HG02798 (cell line): ENCODE results near the gene PLA2G1B.

Experiments
- ATAC-seq: cut with Tn5 transposase; IDR thresholded peaks from one replicate; pipeline ENCODE4 v1.9.1; 2021; ENCODE audit warnings: mild to moderate bottlenecking; ENCODE audit not compliant: unreplicated experiment, poor library complexity

PLA2G1B gene

DNA sequence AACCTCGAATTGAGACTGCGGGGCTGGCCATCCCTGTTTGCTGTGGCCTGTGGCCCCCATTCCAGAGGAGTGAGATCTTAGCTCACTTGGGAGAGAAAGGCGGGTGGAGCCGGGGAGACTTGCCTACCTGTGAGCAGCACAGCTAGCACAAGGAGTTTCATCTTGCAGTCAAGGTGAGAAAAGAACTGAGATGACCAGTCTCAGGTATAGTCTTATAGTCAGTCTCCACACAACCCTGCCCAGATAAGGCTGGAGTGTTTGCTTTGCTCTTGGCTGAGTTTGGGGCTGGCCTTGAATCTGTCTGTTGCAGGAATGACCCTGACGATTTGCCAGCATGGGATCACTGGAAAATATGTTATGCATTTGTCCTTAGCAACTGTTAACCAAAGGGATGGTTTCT is at the start of gene PLA2G1B:
PLA2G1B (minus strand) TSS at position 187 of the 400 bp plus-strand sequence; CDS start at position 161, 26 bp downstream.
- no peak for ATAC-seq

DNA sequence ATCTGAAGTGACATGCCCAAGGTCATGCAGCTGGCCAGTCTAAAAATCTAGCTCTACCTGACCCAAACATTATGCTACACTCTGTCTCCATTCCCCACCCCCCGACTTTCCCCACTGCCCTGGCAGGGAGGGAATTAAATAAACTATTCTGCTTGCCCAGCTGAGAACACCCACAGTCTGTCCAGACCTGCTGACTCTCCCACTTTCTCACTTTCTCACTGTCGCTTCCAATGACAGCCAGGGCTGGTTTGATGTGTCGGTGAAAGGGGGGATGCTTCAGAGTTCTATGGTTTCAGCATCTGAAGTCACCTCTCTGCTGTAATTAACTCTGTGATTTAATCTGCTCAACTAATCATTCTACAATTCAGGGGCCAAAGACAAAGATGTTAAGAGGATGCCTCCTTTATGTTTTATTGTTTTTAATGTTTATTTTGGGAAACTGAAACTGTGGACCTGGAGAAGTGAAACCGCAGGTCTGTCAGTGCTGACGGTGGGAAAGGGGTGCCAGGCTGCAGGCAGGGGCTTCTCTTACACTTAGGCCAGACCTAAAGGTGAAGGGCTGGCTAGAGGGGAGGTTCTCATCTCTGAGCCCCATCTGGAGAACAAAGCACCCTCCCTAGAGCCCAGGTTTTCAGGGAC is 49.5 kb upstream of the PLA2G1B start:
- ATAC-seq, result no peak

DNA sequence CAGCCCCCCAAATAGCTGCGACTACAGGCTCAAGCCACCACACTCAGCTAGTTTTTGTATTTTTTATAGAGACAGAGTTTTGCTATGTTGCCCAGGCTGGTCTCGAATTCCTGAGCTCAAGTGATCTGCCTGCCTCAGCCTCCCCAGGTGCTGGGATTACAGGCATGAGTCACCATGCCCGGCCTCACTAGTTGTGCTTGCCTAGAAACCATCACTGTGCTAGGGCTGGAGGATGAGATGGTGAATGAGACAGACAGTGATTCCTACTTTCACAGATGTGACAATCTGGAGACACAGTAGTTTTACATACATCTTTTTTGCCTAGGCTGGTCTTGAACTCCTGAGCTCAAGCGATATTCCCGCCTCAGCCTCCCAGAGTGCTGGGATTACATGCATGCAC is 48.8 kb upstream of the PLA2G1B start:
- no peak for ATAC-seq

DNA sequence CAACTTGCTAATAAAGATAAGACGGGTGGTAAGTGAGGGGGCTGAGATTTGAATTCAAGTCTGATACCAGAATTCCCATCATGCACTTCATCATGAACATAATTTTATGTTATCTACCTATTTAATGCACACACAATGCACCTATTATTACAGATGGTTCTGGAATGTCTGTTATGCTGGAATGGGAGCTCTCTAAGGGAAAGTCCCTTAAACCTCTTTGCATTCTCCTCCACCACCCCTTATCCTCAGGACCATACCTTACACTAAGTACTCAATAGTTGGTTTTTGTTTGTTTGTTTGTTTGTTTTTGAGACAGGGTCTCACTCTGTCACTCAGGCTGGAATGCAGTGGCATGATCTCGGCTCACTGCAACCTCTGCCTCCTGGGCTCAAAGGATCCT is 48.4 kb upstream of the PLA2G1B start:
- no peak for ATAC-seq

DNA sequence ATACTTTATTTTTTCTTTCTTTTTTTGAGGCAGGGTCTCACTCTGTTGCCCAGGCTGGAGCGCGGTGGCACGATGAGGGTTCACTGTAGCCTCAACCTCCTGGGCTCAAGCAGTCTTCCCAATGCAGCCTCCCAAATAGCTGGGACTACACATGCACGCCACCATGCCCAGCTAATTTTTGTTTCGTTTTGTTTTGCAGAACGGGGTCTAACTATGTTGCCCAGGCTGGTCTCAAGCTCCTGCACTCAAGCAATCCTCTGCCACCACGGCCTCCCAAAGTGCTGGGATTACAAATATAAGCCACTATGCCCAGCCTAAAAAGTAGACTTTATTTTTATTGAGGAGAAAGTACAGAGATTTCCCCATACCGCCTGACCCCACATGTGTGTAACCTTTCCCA is 46.1 kb upstream of the PLA2G1B start:
- ATAC-seq, result no peak

DNA sequence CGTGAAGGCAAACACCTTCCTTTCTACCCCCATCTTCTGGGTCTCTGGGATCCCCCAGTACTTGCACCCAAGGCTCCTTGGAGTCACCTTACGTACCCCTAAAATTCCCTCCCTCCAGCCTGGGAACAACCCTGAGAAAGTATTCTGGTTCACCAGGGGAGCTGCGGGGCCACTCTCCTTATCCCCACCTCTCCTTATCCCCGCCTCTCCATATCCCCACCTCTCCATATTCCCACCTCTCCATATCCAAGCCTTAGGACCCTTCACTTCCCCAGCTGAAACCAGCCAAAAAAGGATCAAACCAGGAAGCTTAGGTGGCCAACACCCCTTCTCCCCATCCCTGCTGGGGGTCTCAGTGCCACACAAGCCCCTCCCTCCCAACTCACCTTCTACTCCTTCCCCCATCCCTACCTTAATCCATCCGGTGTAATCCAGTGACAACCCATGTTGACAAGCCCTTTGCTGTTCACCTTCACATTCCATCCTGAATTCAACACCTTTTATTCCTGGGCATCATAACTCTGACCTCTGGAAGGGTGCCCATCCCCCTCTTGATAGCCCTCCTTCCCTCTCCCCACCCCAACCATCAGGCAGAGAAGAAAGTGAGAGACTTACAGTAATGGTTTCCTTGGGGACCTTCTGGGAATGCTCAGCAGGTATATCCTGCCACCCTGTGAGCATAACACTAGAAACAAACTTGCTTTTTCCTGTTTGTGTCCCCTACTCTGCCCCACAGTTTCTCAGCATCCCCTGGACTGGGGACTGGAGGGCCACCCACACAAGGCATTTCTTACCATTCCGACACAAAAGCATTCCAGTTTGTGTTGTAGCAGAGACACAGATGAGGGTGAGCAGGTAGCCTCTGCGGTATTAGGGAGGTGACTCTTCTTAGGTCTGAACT is 43.0 kb upstream of the PLA2G1B start:
- ATAC-seq, result no peak

DNA sequence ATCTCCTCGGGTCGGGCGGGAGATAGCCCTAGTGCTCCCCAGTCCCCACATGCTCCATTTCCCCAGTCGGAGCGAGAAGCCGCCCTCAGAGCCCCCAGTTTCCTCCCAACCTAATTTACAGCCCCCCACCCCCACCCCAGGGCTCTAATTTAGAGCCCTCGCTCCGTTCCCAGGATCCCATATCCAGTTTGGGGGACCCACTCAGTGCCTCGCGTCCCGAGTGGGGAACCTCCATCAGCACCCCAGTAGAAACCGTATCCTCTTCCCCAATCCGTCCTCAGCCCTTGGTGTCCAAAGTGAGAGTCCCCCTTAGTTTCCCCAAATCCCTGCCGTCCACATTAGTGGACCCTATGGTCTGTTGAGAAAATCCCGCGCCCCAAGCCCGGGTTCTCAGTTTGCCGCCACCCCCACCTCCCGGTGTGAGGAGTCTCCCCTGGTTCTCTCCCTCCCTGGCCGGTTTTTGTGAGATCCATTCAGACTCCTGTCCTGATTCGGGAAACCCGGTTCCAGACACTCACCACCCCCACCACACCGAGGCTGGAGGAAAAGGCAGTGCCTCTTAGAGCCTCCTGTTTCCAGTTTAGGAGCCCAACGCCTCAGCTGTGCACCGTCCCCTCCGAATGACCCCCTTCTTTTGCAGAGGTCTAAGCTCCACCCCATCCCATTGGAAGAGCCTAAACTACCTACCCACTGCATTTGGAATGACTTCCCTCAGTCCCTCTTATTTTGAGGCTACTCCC is 42.2 kb upstream of the PLA2G1B start:
- no peak for ATAC-seq

DNA sequence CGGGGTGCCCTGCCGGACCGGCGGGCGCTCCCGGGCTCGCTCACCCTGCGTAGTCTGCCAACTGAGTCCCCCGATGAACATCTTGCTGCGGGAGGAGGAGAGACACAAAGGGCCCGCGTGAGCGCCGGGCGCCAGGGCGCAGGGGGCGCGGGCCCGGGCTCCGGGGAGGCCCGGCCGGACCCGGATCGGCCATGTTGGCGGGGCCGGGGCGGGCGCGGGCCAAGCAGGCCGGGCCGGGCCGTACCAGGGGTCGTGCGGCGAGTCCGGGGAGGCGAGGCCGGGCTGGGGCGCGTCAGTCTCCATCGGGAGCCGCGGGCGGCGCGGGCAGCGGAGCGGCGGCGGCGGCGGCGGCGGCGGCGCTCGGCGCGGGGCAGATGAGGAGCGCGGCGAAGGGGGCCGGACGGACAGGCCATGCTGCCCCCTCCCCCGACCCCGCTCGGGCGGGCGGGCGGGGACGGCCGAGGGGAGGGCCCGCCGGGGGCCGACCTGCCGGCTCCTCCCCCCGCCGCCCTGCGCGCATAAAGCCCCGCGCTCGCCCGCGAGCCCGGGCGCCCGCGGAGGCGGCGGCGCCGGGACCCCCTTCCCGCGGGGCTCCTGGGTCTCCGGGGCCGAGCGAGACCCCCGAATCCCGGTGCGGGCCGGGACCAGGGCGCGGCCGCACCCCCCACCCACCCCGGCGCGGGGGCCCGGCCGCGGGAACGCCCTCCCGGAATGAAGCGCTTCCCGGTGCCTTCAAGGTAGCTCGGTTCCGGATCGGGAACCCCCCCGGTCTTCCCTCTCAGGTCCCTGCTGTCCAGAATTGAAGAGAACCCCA is 41.4 kb upstream of the PLA2G1B start, which contains the start of gene MSI1:
MSI1 (minus strand) TSS at position 376 of the 814 bp plus-strand sequence; CDS start at position 303, 73 bp downstream.
- no peak for ATAC-seq

DNA sequence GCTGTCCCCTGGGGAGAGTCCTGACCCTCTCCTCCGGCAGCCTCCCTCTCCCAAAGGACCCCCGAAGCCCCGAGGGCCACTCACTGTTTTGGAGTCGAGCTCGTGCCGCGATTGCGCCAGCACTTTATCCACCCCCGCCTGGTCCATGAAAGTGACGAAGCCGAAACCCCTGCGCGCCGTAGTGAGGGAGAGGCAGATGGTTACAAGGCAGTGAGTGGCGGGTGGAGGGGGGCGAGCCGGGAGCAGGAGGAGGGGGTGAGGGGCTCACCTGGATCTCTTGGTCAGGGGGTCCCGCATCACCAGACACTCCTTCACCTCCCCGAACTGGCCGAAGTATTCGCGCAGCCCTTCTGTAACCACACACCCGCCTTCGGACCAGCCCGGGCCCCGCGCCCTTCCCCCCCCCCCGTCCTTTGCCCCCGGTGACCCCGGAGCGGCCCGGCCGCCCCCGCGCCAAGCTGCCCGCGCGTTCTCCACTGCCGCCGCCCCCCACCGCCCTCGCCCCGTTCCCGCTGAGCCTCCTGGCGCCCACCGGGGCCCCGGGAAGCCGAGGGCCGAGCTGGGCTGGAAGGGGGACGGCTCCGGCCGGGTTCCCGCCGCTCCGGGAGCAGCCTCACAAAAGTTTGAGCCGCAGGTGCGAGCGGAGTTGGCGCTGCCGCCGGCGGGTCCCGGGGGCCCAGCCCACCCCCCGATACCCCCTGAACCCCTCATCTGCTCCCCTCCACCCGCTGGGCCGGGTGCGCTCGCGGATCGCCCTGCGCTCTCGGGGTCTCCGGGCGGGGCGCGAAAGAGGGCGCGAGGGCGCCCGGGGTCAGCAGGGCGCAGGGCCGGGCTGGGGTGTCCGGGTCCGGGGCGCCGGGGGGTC is 40.6 kb upstream of the PLA2G1B start:
- no peak for ATAC-seq

DNA sequence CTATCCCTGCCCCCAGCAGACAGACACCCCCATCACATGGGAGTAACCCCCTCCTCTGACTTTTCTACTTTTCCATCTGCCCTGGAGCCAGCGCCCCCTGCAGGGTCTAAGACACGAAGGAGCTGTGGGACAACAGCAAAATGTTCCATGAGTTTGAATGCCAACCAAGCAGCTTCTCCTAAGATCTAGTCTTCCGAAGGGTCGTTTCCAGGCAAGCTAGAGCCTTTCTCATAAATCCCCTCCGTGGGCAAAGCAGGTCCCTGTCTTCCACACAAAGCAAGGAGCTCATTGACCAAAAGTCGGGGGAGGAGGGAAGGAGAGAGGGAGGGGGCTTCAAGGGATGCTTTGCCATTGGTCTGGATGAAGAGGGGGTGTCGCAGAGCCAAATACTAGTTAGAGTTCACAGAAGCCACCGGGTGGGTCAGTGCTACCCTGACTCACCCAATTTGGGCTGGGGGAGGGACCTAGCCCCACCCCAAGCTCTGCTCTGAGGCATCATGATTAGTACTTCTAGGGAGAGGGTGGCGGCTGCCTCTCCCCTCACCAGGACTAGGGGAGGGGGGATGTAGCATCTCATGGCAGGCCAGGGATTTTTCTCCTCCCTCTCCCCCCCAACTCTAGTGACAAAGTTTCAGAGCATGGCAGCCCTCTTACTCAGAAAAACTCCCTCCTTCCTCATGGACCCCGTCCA is 39.8 kb upstream of the PLA2G1B start:
- no peak for ATAC-seq

DNA sequence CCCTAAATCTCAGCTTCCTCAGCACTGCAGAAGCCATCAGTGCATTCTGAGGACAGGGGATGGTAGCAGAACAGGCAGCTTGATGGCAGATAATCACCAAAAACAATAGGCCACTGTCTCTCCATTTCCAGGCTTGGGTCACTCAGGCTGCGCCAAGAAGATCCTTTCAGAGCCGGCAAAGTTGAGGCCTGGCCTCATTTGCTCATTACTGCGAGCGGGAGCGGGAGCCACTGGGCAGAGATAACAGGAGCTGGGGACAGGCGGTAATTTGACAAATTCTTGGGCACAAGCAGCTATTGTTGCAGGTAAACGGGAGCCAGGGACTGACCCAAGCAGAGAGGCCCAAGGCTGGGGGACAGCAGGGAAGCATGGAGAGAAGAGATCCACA is 39.3 kb upstream of the PLA2G1B start:
- ATAC-seq, result no peak

DNA sequence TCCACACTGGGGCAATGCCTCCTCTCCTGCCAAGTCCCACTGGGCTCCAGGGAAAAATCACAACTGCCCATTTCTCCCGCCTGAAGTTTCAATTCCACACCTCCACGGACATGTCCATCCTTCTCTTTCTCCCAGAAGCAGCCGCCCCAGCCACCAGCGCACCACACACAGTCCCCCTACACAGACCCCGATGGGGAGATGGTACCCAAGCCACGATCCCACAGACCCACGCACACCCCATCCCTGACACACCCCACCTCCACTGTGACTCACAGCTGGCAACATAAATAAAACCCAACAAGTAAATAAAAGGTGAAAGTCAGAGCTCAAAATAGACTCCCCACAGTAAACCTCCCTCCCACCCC is 38.7 kb upstream of the PLA2G1B start:
- no peak for ATAC-seq

DNA sequence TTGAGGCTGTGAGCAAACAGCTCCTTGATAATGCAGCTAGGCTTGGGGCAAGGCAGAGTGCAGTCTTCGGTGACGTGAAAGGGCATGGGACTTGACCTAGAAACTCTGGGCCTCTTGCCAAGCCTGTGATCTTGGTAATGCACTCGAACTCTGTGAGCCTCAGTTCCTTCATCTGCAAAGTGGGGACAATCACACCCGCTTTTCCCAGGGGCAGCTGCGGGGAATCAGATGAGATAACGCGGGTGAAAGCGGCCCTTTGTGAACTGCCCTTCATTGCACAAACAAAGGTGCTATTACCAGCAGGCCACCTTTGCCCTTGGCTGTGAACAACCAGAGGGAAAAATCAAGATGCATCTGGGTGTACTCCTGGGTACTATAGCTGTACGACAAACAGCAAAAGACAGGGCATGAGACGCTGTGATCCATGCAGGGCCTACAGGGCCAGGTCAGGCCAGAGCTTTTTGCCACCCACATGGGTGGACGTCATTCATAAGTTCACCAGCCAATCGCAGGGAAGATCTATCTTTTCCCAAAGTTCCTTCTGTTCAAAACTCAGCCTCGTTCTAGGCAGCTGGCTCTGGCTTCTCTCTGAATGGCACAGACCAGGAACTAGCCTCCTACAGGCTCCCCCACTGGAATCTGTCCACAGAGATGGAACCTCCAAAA is 38.2 kb upstream of the PLA2G1B start:
- no peak for ATAC-seq

DNA sequence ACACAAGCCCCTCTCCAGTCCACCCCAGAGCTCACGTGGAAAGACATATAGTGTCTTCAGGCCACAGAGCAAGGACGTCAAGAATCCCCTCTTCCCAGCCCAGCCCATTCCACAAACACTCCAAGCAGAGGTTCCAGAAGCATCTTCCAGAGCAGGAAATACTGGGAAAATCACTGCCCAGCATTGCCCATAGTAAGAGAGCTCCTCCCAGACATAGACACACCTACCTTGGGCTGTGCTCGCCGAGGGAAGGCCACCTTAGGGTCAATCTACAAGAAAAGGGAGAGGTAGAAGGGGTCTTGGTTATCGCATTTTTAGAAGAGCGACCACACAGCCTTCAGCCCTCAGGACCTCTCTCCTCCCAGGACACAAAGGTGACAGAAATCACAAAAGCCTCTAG is 36.9 kb upstream of the PLA2G1B start:
- no peak for ATAC-seq

DNA sequence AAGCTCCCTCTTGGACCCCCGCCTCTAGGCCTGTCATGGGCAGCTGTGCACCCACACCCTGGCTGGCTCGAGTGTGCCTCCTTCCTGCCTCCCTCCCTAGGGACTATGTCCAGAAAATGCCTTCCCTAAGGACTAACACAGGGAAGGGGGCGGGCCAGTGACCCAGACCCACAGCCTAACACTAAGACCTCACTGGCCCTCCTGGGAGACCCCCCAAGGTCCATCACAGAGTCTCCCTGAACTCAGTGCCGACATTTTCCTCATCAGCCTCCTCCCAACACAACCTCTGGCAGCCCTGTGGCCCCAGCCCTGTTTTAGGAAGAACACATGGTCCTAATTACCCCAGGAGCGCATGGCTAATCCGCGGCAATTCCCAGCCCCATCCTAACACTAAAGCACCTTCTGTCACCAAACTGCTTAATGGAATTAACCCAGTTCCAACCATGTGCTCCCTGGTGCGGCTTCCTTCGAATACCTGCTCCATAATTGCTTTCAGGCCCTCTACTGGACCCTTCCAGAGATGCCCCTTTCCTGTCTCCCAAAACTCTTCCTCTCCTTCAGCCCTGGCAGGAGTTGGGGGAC is 35.8 kb upstream of the PLA2G1B start:
- no peak for ATAC-seq

DNA sequence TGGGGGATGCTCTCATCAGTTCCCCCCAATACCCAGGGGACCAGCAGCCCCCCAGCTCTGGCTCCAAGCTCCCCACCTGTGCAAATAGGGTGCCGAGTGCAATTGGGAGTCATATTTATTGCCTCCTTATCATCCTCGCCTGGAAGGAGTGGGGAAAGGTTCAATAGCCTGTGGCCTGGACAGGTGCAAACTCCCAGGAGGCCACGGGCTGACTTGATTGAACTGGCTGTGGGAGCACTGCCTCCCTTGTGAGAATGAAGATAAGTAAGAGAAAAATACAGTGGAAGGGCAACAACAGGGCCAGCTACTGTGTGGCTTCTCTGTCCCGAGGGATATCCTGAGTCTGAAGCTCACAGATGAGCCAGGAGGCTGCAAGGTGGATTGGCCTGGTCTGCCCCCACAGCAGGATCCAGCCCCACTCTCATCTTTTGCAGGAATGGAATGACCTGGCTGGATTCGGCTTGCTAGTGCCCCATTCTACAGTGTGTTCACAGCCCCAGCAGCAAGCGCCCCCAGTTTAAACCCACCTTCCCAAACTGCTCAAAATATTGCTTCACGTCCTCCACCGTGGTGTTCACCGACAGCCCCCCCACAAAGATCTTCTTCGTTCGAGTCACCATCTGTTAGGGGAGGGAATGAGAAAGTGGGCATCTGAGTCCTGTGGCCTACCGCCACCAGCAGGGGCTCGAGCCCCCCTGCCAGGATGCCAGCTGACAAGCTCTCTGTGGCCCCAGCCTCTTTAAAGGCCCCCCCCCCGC is 35.1 kb upstream of the PLA2G1B start:
- ATAC-seq, result no peak

DNA sequence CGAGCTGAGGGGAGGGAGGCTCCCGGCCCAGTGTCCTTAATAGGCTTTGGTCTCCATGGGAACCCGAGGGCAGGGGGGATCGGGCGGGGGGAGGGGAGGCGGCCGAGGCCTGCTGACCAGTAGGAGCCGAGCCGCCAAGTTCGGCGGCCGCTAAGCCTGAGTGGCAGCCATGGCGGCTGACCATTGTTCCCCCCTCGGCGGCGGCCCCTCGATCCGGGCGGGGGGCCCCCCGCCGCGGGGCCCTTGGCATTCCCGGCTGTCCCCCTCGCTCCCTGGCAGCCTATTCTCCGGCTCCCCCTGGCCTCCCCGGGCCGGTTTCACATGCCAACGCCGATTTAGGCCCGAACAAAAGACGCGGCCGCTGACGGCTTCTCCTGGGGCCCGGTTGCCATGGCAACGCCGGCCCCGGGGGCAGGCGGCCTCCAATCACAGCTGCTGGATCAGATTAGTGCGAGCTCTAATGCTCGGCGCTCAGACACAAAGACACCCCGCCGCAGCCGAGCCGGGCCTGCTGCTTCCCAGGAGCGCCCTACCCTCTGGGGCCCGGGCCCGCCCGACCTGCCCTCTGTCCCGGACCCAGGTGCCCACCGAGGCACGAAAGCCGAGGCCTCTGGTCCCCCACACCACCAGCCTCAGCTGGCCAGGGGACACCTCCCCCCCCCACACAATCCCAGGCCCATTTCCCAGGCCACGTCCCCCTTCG is 34.1 kb upstream of the PLA2G1B start:
- ATAC-seq, result no peak
